HG03457 (cell line): ENCODE measurements around the gene SUPT20HL1.
"Not testable (repeated sequence)": the region's sequence is repeated elsewhere in the genome, so short reads cannot be mapped to it uniquely, and the experiment has no call there.

Experiments
- ATAC-seq: cut with Tn5 transposase; IDR thresholded peaks from one replicate; pipeline ENCODE4 v1.9.1; 2021; ENCODE audit warnings: moderate number of reproducible peaks; ENCODE audit not compliant: unreplicated experiment

The SUPT20HL1 gene

GRCh38 chrX:24363432-24364181, 3.2 kb downstream of the SUPT20HL1 start:
- not testable (repeated sequence) for ATAC-seq

- no peak for ATAC-seq
Measured at GRCh38 chrX:24364326-24364725, 3.9 kb downstream of the SUPT20HL1 start.

- ATAC-seq: no peak
Measured at GRCh38 chrX:24364851-24365538, 4.6 kb downstream of the SUPT20HL1 start.

GRCh38 chrX:24366762-24367400, 6.4 kb downstream of the SUPT20HL1 start:
- ATAC-seq: not testable (repeated sequence)

GRCh38 chrX:24369816-24370215, 9.4 kb downstream of the SUPT20HL1 start:
- ATAC-seq: no peak

GRCh38 chrX:24371391-24371972, 11.0 kb downstream of the SUPT20HL1 start:
- no peak for ATAC-seq

GRCh38 chrX:24372021-24372763, 11.8 kb downstream of the SUPT20HL1 start:
- ATAC-seq: no peak

- no peak for ATAC-seq
Measured at GRCh38 chrX:24375600-24376131, 15.2 kb downstream of the SUPT20HL1 start.

- ATAC-seq: no peak
Measured at GRCh38 chrX:24376403-24376802, 16.0 kb downstream of the SUPT20HL1 start.

- ATAC-seq: no peak
Measured at GRCh38 chrX:24377195-24377594, 16.8 kb downstream of the SUPT20HL1 start.

GRCh38 chrX:24377911-24378468, 17.6 kb downstream of the SUPT20HL1 start:
- ATAC-seq: no peak

GRCh38 chrX:24378706-24379105, 18.3 kb downstream of the SUPT20HL1 start:
- ATAC-seq: no peak

GRCh38 chrX:24380262-24381187, 20.1 kb downstream of the SUPT20HL1 start:
- no peak for ATAC-seq

GRCh38 chrX:24382315-24382714, 21.9 kb downstream of the SUPT20HL1 start:
- ATAC-seq: not testable (repeated sequence)

- no peak for ATAC-seq
Measured at GRCh38 chrX:24387724-24388123, 27.3 kb downstream of the SUPT20HL1 start.

- no peak for ATAC-seq
Measured at GRCh38 chrX:24391389-24391788, 30.9 kb downstream of the SUPT20HL1 start.

- no peak for ATAC-seq
Measured at GRCh38 chrX:24391843-24392242, 31.4 kb downstream of the SUPT20HL1 start.

- ATAC-seq: no peak
Measured at GRCh38 chrX:24392709-24393108, 32.3 kb downstream of the SUPT20HL1 start.

GRCh38 chrX:24395775-24396174, 35.3 kb downstream of the SUPT20HL1 start:
- no peak for ATAC-seq
